Measurements from ENCODE around the gene ADNP.

- TF ChIP-seq CTCF (IDR thresholded peaks at IDR 0.05; ENCODE audit: poor library complexity), result no peak
- TF ChIP-seq EZH2 (IDR thresholded peaks at IDR 0.05; ENCODE audit: borderline replicate concordance), result no peak
- TF ChIP-seq EZH2phosphoT487 (IDR thresholded peaks at IDR 0.05; ENCODE audit: low read depth, severe bottlenecking, unreplicated experiment), result no peak
Observed at GRCh38 chr20:50891138-50891537, 40.1 kb downstream of the ADNP start.
